Esophagus muscularis mucosa (tissue), 4 donors: ENCODE results near the gene GATA2.

ENCODE experiments used
- EP300 ChIP-seq: sonication (generic); formaldehyde crosslinking; IDR thresholded peaks from one replicate; pipeline ENCODE4 v1.6.1; 2017; ENCODE audit warnings: antibody characterized with exemption
- POLR2A ChIP-seq: fragments of 450-650 bp; IDR thresholded peaks from one replicate; pipeline ENCODE4 v1.6.1; 2017; ENCODE audit warnings: antibody characterized with exemption, moderate library complexity, mild to moderate bottlenecking, low read depth
- POLR2AphosphoS5 ChIP-seq, 2 donors: sonication (generic); formaldehyde crosslinking; IDR thresholded peaks; one replicate each; pipeline ENCODE4 v1.6.1; 2017; ENCODE audit warnings: antibody characterized with exemption in 2 of 2
- TF ChIP-seq, protein P1 (sequence below), 3 experiments: fragments of 200-600 bp in 2 of 3; fragments of 450-650 bp in 1 of 3; sonication (generic) in 2 of 3; IDR thresholded peaks; one replicate each; pipeline ENCODE4 v1.5.1; 2017 to 2019; ENCODE audit warnings: antibody characterized with exemption in 3 of 3, mild to moderate bottlenecking in 2 of 3, moderate library complexity in 1 of 3

DNA sequence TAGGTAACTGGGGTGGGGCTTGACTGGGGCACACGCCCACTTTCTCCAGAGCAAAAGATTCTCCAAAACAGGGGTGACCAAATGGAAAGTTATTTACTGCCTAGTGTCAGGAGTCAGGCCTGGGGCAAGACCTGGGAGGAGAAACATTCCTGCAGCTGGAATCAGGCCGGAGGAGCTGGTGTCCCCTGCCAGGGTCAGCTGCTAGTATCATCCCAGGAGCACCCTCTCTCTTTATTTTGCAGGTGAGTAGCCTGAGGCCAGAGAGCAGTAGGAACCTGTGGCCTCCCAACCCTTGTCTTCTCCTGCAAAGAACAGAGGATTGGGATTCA is 59.2 kb downstream of the GATA2 start:
- TF ChIP-seq, protein P1, sequence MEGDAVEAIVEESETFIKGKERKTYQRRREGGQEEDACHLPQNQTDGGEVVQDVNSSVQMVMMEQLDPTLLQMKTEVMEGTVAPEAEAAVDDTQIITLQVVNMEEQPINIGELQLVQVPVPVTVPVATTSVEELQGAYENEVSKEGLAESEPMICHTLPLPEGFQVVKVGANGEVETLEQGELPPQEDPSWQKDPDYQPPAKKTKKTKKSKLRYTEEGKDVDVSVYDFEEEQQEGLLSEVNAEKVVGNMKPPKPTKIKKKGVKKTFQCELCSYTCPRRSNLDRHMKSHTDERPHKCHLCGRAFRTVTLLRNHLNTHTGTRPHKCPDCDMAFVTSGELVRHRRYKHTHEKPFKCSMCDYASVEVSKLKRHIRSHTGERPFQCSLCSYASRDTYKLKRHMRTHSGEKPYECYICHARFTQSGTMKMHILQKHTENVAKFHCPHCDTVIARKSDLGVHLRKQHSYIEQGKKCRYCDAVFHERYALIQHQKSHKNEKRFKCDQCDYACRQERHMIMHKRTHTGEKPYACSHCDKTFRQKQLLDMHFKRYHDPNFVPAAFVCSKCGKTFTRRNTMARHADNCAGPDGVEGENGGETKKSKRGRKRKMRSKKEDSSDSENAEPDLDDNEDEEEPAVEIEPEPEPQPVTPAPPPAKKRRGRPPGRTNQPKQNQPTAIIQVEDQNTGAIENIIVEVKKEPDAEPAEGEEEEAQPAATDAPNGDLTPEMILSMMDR (IDR thresholded peaks at IDR 0.05): no peak
- TF ChIP-seq POLR2A: no peak
- TF ChIP-seq EP300: no peak
- TF ChIP-seq POLR2AphosphoS5 (IDR thresholded peaks at IDR 0.05): no peak
